ENCODE results near the gene PTS. TPM values are rescaled to one million over a fixed set of nuclear protein-coding genes. Genes with fewer than 3 reads are reported as not detected.

The PTS gene
- total RNA-seq, 1 donor from 2014 or later, result 64.6 TPM

GRCh38 chr11:112277029-112277428, 50.8 kb downstream of the PTS start:
- Mint-ChIP-seq H3K4me3 (ENCODE audit: unreplicated experiment) (no peak overlapping the region), H3K27ac (ENCODE audit: unreplicated experiment) (peak overlapping the region; percentile 15), H3K4me1 (ENCODE audit: low read depth, unreplicated experiment) (peaks cover 31% of the 10 kb centered on the region), H3K36me3 (ENCODE audit: low read depth, unreplicated experiment) (peaks cover 5% of the 10 kb centered on the region), H3K9me3 (ENCODE audit: unreplicated experiment) (no peaks in the 10 kb centered on the region), H3K27me3 (ENCODE audit: low read depth, unreplicated experiment) (no peaks in the 10 kb centered on the region)
- Histone ChIP-seq H3K36me3 (ENCODE audit: insufficient read depth, low read length) (no peaks in the 10 kb centered on the region), H3K27ac (ENCODE audit: low read depth, low read length) (no peak overlapping the region), H3K27me3 (ENCODE audit: insufficient read depth, low read length) (peaks cover 3% of the 10 kb centered on the region), H3K9ac (ENCODE audit: low read length) (no peak overlapping the region), H3K4me1 (ENCODE audit: insufficient read depth, low read length) (peaks cover 6% of the 10 kb centered on the region), H2AFZ (ENCODE audit: low read depth, low read length) (no peak overlapping the region), H3K4me2 (ENCODE audit: low read length) (no peak overlapping the region), H3K79me2 (ENCODE audit: insufficient read depth, low read length) (no peaks in the 10 kb centered on the region), H3K4me3 (ENCODE audit: insufficient read depth, low read depth, low read length) (no peak overlapping the region), H3K9me3 (ENCODE audit: insufficient read depth, low read depth, low read length) (no peaks in the 10 kb centered on the region), H4K20me1 (ENCODE audit: insufficient read depth, low read length) (no peaks in the 10 kb centered on the region)
- no peak for FAIRE-seq
- TF ChIP-seq EZH2 (IDR thresholded peaks at IDR 0.05; ENCODE audit: insufficient read depth, low read length) (no peak), CTCF (IDR thresholded peaks at IDR 0.05; ENCODE audit: insufficient read depth, low read depth, low read length) (no peak)
- DNase-seq (ENCODE audit: low read depth), result no peak

GRCh38 chr11:112277941-112278340, 51.7 kb downstream of the PTS start:
- H3K27me3 Mint-ChIP-seq (ENCODE audit: low read depth, unreplicated experiment), result peaks cover 3% of the 10 kb centered on the region
- peaks cover 31% of the 10 kb centered on the region for H3K4me1 Mint-ChIP-seq (ENCODE audit: low read depth, unreplicated experiment)
- no peak overlapping the region for H3K9ac ChIP-seq (ENCODE audit: low read length)
- no peak overlapping the region for H2AFZ ChIP-seq (ENCODE audit: low read depth, low read length)
- no peak overlapping the region for H3K4me3 ChIP-seq (ENCODE audit: insufficient read depth, low read depth, low read length)
- no peaks in the 10 kb centered on the region for H4K20me1 ChIP-seq (ENCODE audit: insufficient read depth, low read length)
- no peaks in the 10 kb centered on the region for H3K36me3 ChIP-seq (ENCODE audit: insufficient read depth, low read length)
- H3K9me3 ChIP-seq (ENCODE audit: insufficient read depth, low read depth, low read length), result no peaks in the 10 kb centered on the region
- DNase-seq (ENCODE audit: low read depth) (peak; percentile 19), FAIRE-seq (no peak)
- no peak overlapping the region for H3K27ac ChIP-seq (ENCODE audit: low read depth, low read length)
- peaks cover 6% of the 10 kb centered on the region for H3K4me1 ChIP-seq (ENCODE audit: insufficient read depth, low read length)
- peak overlapping the region; percentile 83 for H3K27ac Mint-ChIP-seq (ENCODE audit: unreplicated experiment)
- no peaks in the 10 kb centered on the region for H3K9me3 Mint-ChIP-seq (ENCODE audit: unreplicated experiment)
- no peaks in the 10 kb centered on the region for H3K79me2 ChIP-seq (ENCODE audit: insufficient read depth, low read length)
- no peak overlapping the region for H3K4me2 ChIP-seq (ENCODE audit: low read length)
- peak overlapping the region; percentile 31 for H3K4me3 Mint-ChIP-seq (ENCODE audit: unreplicated experiment)
- TF ChIP-seq EZH2 (IDR thresholded peaks at IDR 0.05; ENCODE audit: insufficient read depth, low read length) (no peak), CTCF (IDR thresholded peaks at IDR 0.05; ENCODE audit: insufficient read depth, low read depth, low read length) (no peak)
- H3K27me3 ChIP-seq (ENCODE audit: insufficient read depth, low read length), result peaks cover 3% of the 10 kb centered on the region
- H3K36me3 Mint-ChIP-seq (ENCODE audit: low read depth, unreplicated experiment), result peaks cover 5% of the 10 kb centered on the region

GRCh38 chr11:112278803-112279202, 52.6 kb downstream of the PTS start:
- no peak for FAIRE-seq
- Histone ChIP-seq H4K20me1 (ENCODE audit: insufficient read depth, low read length) (no peaks in the 10 kb centered on the region), H3K27me3 (ENCODE audit: insufficient read depth, low read length) (peaks cover 3% of the 10 kb centered on the region), H2AFZ (ENCODE audit: low read depth, low read length) (no peak overlapping the region), H3K27ac (ENCODE audit: low read depth, low read length) (no peak overlapping the region), H3K4me1 (ENCODE audit: insufficient read depth, low read length) (peaks cover 6% of the 10 kb centered on the region), H3K4me3 (ENCODE audit: insufficient read depth, low read depth, low read length) (no peak overlapping the region), H3K9ac (ENCODE audit: low read length) (no peak overlapping the region), H3K4me2 (ENCODE audit: low read length) (no peak overlapping the region), H3K79me2 (ENCODE audit: insufficient read depth, low read length) (no peaks in the 10 kb centered on the region), H3K36me3 (ENCODE audit: insufficient read depth, low read length) (no peaks in the 10 kb centered on the region), H3K9me3 (ENCODE audit: insufficient read depth, low read depth, low read length) (no peaks in the 10 kb centered on the region)
- Mint-ChIP-seq H3K36me3 (ENCODE audit: low read depth, unreplicated experiment) (peaks cover 3% of the 10 kb centered on the region), H3K4me1 (ENCODE audit: low read depth, unreplicated experiment) (peaks cover 31% of the 10 kb centered on the region), H3K27me3 (ENCODE audit: low read depth, unreplicated experiment) (peaks cover 7% of the 10 kb centered on the region), H3K4me3 (ENCODE audit: unreplicated experiment) (no peak overlapping the region), H3K9me3 (ENCODE audit: unreplicated experiment) (no peaks in the 10 kb centered on the region), H3K27ac (ENCODE audit: unreplicated experiment) (no peak overlapping the region)
- no peak for TF ChIP-seq EZH2 (IDR thresholded peaks at IDR 0.05; ENCODE audit: insufficient read depth, low read length)
- TF ChIP-seq CTCF (IDR thresholded peaks at IDR 0.05; ENCODE audit: insufficient read depth, low read depth, low read length), result no peak
- DNase-seq (ENCODE audit: low read depth), result no peak
